Measurements from ENCODE around the gene TFCP2L1. TPM values are rescaled to one million over a fixed set of nuclear protein-coding genes. Genes with fewer than 3 reads are reported as not detected.

Gene TFCP2L1
- total RNA-seq, 2 donors from 2014 or later, result 1.1 to 3.4 TPM

- Histone ChIP-seq H3K27ac (no peak overlapping the region), H3K36me3 (no peaks in the 10 kb centered on the region), H3K27me3 (replicated peaks; ENCODE audit: insufficient read depth) (no peaks in the 10 kb centered on the region), H3K4me3 (no peak overlapping the region), H3K9me3 (no peaks in the 10 kb centered on the region), H3K4me1 (ENCODE audit: control insufficient read depth in 1 of 2, low read depth in 2 of 2) (no peaks in the 10 kb centered on the region)
- ATAC-seq (ENCODE audit: insufficient number of reproducible peaks, low FRiP score, low read depth) (no peak), DNase-seq (ENCODE audit: low spot score) (no peak)
- no peak for TF ChIP-seq CTCF (IDR thresholded peaks at IDR 0.05)
Measured at GRCh38 chr2:121245120-121245820, 39.7 kb downstream of the TFCP2L1 start.

GRCh38 chr2:121244616-121245015 is 40.4 kb downstream of the TFCP2L1 start:
- no peak for DNase-seq (ENCODE audit: low spot score)
- H3K27ac ChIP-seq, result no peak overlapping the region
- no peak for ATAC-seq (ENCODE audit: insufficient number of reproducible peaks, low FRiP score, low read depth)
- no peak for TF ChIP-seq CTCF (IDR thresholded peaks at IDR 0.05)
- H3K9me3 ChIP-seq, result no peaks in the 10 kb centered on the region
- no peaks in the 10 kb centered on the region for H3K27me3 ChIP-seq (replicated peaks; ENCODE audit: insufficient read depth)
- no peak overlapping the region for H3K4me3 ChIP-seq
- no peaks in the 10 kb centered on the region for H3K36me3 ChIP-seq
- H3K4me1 ChIP-seq (ENCODE audit: control insufficient read depth in 1 of 2, low read depth in 2 of 2), result no peaks in the 10 kb centered on the region

- Histone ChIP-seq H3K36me3 (no peaks in the 10 kb centered on the region), H3K9me3 (no peaks in the 10 kb centered on the region), H3K27ac (no peak overlapping the region), H3K4me1 (ENCODE audit: control insufficient read depth in 1 of 2, low read depth in 2 of 2) (no peaks in the 10 kb centered on the region), H3K4me3 (no peak overlapping the region), H3K27me3 (replicated peaks; ENCODE audit: insufficient read depth) (no peaks in the 10 kb centered on the region)
- TF ChIP-seq CTCF (IDR thresholded peaks at IDR 0.05), result no peak
- DNase-seq (ENCODE audit: low spot score) (no peak), ATAC-seq (ENCODE audit: insufficient number of reproducible peaks, low FRiP score, low read depth) (no peak)
Measured at GRCh38 chr2:121243821-121244460, 41.1 kb downstream of the TFCP2L1 start.

- H3K4me1 ChIP-seq (ENCODE audit: control insufficient read depth in 1 of 2, low read depth in 2 of 2), result no peaks in the 10 kb centered on the region
- no peak overlapping the region for H3K4me3 ChIP-seq
- ATAC-seq (ENCODE audit: insufficient number of reproducible peaks, low FRiP score, low read depth), result no peak
- H3K36me3 ChIP-seq, result no peaks in the 10 kb centered on the region
- no peak for TF ChIP-seq CTCF (IDR thresholded peaks at IDR 0.05)
- H3K27ac ChIP-seq, result no peak overlapping the region
- no peak for DNase-seq (ENCODE audit: low spot score)
- H3K27me3 ChIP-seq (replicated peaks; ENCODE audit: insufficient read depth), result no peaks in the 10 kb centered on the region
- H3K9me3 ChIP-seq, result no peaks in the 10 kb centered on the region
Measured at GRCh38 chr2:121242976-121243375, 42.0 kb downstream of the TFCP2L1 start.

GRCh38 chr2:121242175-121242875 is 42.7 kb downstream of the TFCP2L1 start:
- no peak for TF ChIP-seq CTCF (IDR thresholded peaks at IDR 0.05)
- DNase-seq (ENCODE audit: low spot score) (no peak), ATAC-seq (ENCODE audit: insufficient number of reproducible peaks, low FRiP score, low read depth) (no peak)
- H3K9me3 ChIP-seq, result no peaks in the 10 kb centered on the region
- H3K36me3 ChIP-seq, result no peaks in the 10 kb centered on the region
- H3K27ac ChIP-seq, result no peak overlapping the region
- H3K4me1 ChIP-seq (ENCODE audit: control insufficient read depth in 1 of 2, low read depth in 2 of 2), result no peaks in the 10 kb centered on the region
- no peaks in the 10 kb centered on the region for H3K27me3 ChIP-seq (replicated peaks; ENCODE audit: insufficient read depth)
- no peak overlapping the region for H3K4me3 ChIP-seq

Measured in thoracic aorta (tissue), 2 donors.